DOHH2 (cell line): ENCODE results near the gene GPR148.

Experiments
- H3F3A ChIP-seq: fragments of 200-600 bp; sonication (generic), shearing (Covaris generic); 2 replicates; pipeline ENCODE4 v1.6.0; 2016; ENCODE audit warnings: antibody characterized with exemption, mild to moderate bottlenecking; ENCODE audit not compliant: control insufficient read depth, insufficient read depth
- H3K27ac ChIP-seq: fragments of 200-600 bp; sonication (generic); 2 replicates; pipeline ENCODE4 v1.5.1; 2014; ENCODE audit warnings: low read depth, mild to moderate bottlenecking, low read length, moderate library complexity
- H3K27me3 ChIP-seq: fragments of 200-600 bp; sonication (generic); 2 replicates; pipeline ENCODE4 v1.6.1; 2014; ENCODE audit warnings: mild to moderate bottlenecking, low read length, mixed read lengths; ENCODE audit not compliant: control insufficient read depth
- H3K36me3 ChIP-seq: fragments of 200-600 bp; sonication (generic); 2 replicates; pipeline ENCODE4 v1.6.1; 2014; ENCODE audit warnings: mild to moderate bottlenecking, low read length, moderate library complexity, mixed read lengths; ENCODE audit not compliant: control insufficient read depth
- H3K4me1 ChIP-seq: fragments of 200-600 bp; sonication (generic); 2 replicates; pipeline ENCODE4 v1.6.1; 2014; ENCODE audit warnings: mild to moderate bottlenecking, low read length, mixed read lengths; ENCODE audit not compliant: control insufficient read depth
- H3K4me2 ChIP-seq: fragments of 200-600 bp; sonication (generic); 2 replicates; pipeline ENCODE4 v1.6.0; 2014; ENCODE audit warnings: mild to moderate bottlenecking, low read length, moderate library complexity
- H3K4me3 ChIP-seq: fragments of 200-600 bp; sonication (generic); 2 replicates; pipeline ENCODE4 v1.5.1; 2014; ENCODE audit warnings: mild to moderate bottlenecking, low read length, mixed read lengths
- H3K79me2 ChIP-seq: fragments of 200-600 bp; sonication (generic); 2 replicates; pipeline ENCODE4 v1.6.1; 2014; ENCODE audit warnings: mild to moderate bottlenecking, low read length, mixed read lengths; ENCODE audit not compliant: control insufficient read depth
- H3K9me2 ChIP-seq: fragments of 200-600 bp; sonication (generic); replicated peaks from 2 replicates; pipeline ENCODE4 v1.6.1; 2014; ENCODE audit warnings: mild to moderate bottlenecking, low read length, mixed read lengths; ENCODE audit not compliant: control insufficient read depth
- H3K9me3 ChIP-seq: fragments of 200-600 bp; sonication (generic); 2 replicates; pipeline ENCODE4 v1.6.1; 2014; ENCODE audit warnings: antibody characterized with exemption, low read length, mixed read lengths; ENCODE audit not compliant: control insufficient read depth, insufficient read depth
- H4K20me1 ChIP-seq: fragments of 200-600 bp; sonication (generic); 2 replicates; pipeline ENCODE4 v1.6.0; 2014; ENCODE audit warnings: low read depth, mild to moderate bottlenecking, antibody characterized with exemption, low read length, moderate library complexity; ENCODE audit not compliant: control insufficient read depth, insufficient read depth
- CTCF ChIP-seq: fragments of 200-600 bp; sonication (generic); IDR thresholded peaks from one replicate; pipeline ENCODE4 v1.5.1; 2014; ENCODE audit warnings: antibody characterized with exemption, mild to moderate bottlenecking, low read depth, low read length; ENCODE audit not compliant: poor library complexity, severe bottlenecking
- EZH2phosphoT487 ChIP-seq: fragments of 200-600 bp; sonication (generic); IDR thresholded peaks from 2 replicates; pipeline ENCODE4 v1.6.1; 2017; ENCODE audit warnings: borderline replicate concordance, mild to moderate bottlenecking, antibody characterized with exemption, low read length, moderate library complexity, mixed read lengths

The GPR148 gene

DNA sequence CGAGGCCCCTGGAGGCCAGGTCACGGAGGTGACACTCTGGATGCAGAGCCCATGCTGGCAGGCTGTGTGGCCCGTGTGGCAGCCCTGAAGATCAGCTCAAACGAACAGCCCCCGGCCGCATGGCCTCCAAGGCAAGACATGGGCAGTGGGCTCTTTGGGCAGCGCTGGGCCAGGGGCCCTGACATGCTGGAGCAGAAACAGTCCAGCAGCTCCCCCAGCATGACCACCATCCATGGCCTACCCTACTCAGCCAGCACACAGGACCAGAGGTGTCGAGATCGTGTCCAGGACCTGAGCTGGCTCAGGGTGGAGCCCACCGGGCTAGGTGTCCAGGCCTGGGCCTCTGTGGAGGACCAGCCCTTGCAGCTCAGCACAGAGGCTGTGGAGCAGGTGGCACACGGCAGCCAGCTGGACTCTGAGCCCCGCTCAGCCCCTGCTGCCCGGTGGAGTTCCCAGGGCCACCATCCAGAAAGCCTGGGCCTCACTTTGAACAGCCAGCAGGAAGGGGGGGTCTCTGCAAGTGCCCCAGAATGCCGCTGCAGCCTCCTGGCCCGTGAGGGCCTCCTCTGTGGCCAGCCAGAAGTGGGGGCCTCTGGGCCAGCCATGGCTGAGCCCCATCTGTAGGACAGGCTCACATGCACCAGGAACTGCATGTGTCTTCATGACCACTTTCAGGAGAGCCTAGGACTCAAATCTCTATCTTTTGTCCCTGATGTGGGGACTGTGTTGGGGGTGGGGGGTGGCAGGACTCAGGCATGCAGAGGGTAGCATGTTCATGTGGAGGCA, 35.4 kb downstream of the GPR148 start:
- no peaks in the 10 kb centered on the region for H3K27me3 ChIP-seq
- TF ChIP-seq EZH2phosphoT487, result no peak
- TF ChIP-seq CTCF, result no peak
- no peaks in the 10 kb centered on the region for H3K9me2 ChIP-seq
- no peak overlapping the region for H3K27ac ChIP-seq
- H4K20me1 ChIP-seq, result no peaks in the 10 kb centered on the region
- no peaks in the 10 kb centered on the region for H3K36me3 ChIP-seq
- no peaks in the 10 kb centered on the region for H3F3A ChIP-seq
- H3K9me3 ChIP-seq, result no peaks in the 10 kb centered on the region
- H3K4me1 ChIP-seq, result no peaks in the 10 kb centered on the region
- no peak overlapping the region for H3K4me3 ChIP-seq
- no peaks in the 10 kb centered on the region for H3K79me2 ChIP-seq
- no peak overlapping the region for H3K4me2 ChIP-seq

DNA sequence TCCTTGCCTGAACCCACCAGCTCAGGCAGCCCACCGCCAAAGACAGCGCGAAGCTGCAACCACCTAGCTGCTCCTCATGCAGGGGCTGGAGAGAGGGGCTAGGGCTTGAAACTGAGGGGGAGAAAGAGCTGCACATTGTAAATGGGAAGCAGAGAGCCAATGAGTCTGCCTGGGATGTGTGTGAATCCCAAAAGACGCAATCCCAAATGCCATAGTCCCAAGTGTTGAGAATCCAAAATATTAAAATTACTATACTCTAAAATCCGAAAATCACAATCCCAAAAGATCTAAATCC, 35.9 kb downstream of the GPR148 start:
- Histone ChIP-seq H3K27ac (no peak overlapping the region), H3K27me3 (no peaks in the 10 kb centered on the region), H4K20me1 (no peaks in the 10 kb centered on the region), H3K4me1 (no peaks in the 10 kb centered on the region), H3K9me3 (no peaks in the 10 kb centered on the region), H3F3A (no peaks in the 10 kb centered on the region), H3K36me3 (no peaks in the 10 kb centered on the region), H3K9me2 (no peaks in the 10 kb centered on the region), H3K79me2 (no peaks in the 10 kb centered on the region), H3K4me2 (no peak overlapping the region), H3K4me3 (no peak overlapping the region)
- no peak for TF ChIP-seq CTCF
- no peak for TF ChIP-seq EZH2phosphoT487

DNA sequence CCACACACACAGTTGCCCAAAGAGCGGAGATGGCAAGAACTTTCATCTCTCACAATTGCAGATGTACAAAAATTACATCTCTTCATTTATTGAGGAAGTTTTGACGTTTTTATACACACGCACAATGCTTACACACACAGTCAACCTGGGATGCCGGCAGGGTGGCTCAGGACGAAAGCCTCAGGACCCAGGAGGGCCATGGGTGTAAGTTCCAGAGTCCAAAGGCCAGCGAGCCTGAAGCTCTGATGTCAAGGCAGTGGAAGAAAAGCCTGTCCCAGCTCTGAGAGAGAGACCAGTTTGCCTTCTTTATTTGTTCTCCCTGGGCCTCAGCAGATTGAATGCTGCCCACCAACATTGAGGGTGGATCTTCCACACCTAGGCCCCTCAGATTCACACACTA, 36.6 kb downstream of the GPR148 start:
- H3K36me3 ChIP-seq, result no peaks in the 10 kb centered on the region
- H3K27ac ChIP-seq, result no peak overlapping the region
- TF ChIP-seq CTCF, result no peak
- no peak for TF ChIP-seq EZH2phosphoT487
- H3K4me1 ChIP-seq, result no peaks in the 10 kb centered on the region
- H4K20me1 ChIP-seq, result no peaks in the 10 kb centered on the region
- H3K4me2 ChIP-seq, result no peak overlapping the region
- no peaks in the 10 kb centered on the region for H3K27me3 ChIP-seq
- H3K9me3 ChIP-seq, result no peaks in the 10 kb centered on the region
- H3F3A ChIP-seq, result no peaks in the 10 kb centered on the region
- H3K79me2 ChIP-seq, result no peaks in the 10 kb centered on the region
- no peak overlapping the region for H3K4me3 ChIP-seq
- H3K9me2 ChIP-seq, result no peaks in the 10 kb centered on the region

DNA sequence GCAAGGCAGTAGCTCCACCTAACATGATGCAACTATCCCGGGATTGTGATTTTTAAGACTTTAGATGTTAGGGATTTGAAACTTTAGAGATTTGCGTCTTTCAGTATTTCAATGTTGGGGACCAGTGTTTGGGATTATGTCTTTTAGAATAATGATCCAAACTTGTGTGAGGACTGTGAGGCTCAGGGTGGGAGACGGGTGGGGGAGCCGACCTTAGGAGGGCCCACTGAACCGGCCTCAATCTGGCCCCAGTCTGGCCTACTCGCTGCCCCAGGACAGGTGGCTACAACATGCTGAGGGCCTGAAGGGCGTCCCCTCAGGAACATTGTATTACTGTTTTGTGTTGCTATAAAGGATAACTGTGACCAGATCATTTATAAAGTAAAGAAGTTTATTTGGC, 37.2 kb downstream of the GPR148 start:
- no peaks in the 10 kb centered on the region for H3K9me3 ChIP-seq
- no peaks in the 10 kb centered on the region for H3F3A ChIP-seq
- no peak overlapping the region for H3K27ac ChIP-seq
- no peaks in the 10 kb centered on the region for H3K4me1 ChIP-seq
- no peaks in the 10 kb centered on the region for H3K36me3 ChIP-seq
- no peaks in the 10 kb centered on the region for H3K79me2 ChIP-seq
- no peaks in the 10 kb centered on the region for H3K27me3 ChIP-seq
- H4K20me1 ChIP-seq, result no peaks in the 10 kb centered on the region
- TF ChIP-seq EZH2phosphoT487, result no peak
- TF ChIP-seq CTCF, result no peak
- no peak overlapping the region for H3K4me3 ChIP-seq
- no peak overlapping the region for H3K4me2 ChIP-seq
- H3K9me2 ChIP-seq, result no peaks in the 10 kb centered on the region
